ENCODE results near the gene TAS2R60. TPM values are rescaled to one million over a fixed set of nuclear protein-coding genes. Genes with fewer than 3 reads are reported as not detected.

The TAS2R60 gene
- total and polyA plus RNA-seq, 9 of the 15 experiments (the other 6 are each of a cell fraction or from before 2014, with no cell fraction given), result 0.08 TPM; not detected in 8

- intact Hi-C loops (cut with micrococcal nuclease) (no loop called here), in situ Hi-C loops (cut with MboI) (no loop called here)
- Histone ChIP-seq H3K4me2 (ENCODE audit: insufficient read depth, low read length) (no peak overlapping the region), H3K9me3 (replicated peaks; ENCODE audit: control insufficient read depth, insufficient read depth, low read depth, low read length) (no peaks in the 10 kb centered on the region), H3K79me2 (ENCODE audit: control insufficient read depth, insufficient read depth, low read length) (no peaks in the 10 kb centered on the region), H3K4me1 (replicated peaks in 1 of 2; ENCODE audit: control insufficient read depth in 2 of 2, insufficient read depth in 2 of 2, low read length in 2 of 2) (no peaks in the 10 kb centered on the region; a peak in 1 of 5 replicates), H4K20me1 (replicated peaks; ENCODE audit: control insufficient read depth, insufficient read depth, low read length) (no peaks in the 10 kb centered on the region), H3K9me1 (ENCODE audit: control insufficient read depth, insufficient read depth, low read length) (no peaks in the 10 kb centered on the region), H3K4me3 (no peak overlapping the region), H3K36me3 (ENCODE audit: control insufficient read depth, insufficient read depth, low read length) (no peaks in the 10 kb centered on the region), H3K27me3 (ENCODE audit: control insufficient read depth in 2 of 2, insufficient read depth in 2 of 2, low read length in 2 of 2) (peaks cover 15% of the 10 kb centered on the region in 2 experiments; a peak in 4 of 5 replicates), H2AFZ (ENCODE audit: low read depth, low read length) (no peak overlapping the region), H3K27ac (ENCODE audit: extremely low read depth, low read depth, low read length) (no peak overlapping the region), H3K9ac (ENCODE audit: insufficient read depth in 1 of 2, low read depth in 2 of 2, low read length in 2 of 2) (no peak overlapping the region)
- TF ChIP-seq PCBP1 (IDR thresholded peaks at IDR 0.05; ENCODE audit: low read depth, low read length, poor library complexity, severe bottlenecking) (peak; percentile 92), U2AF2 (optimal IDR thresholded peaks at IDR 0.05; ENCODE audit: low read depth, low read length) (peak; percentile 82), U2AF1 (optimal IDR thresholded peaks at IDR 0.05; ENCODE audit: low read depth, low read length) (peak; percentile 94), TCFL5 (CRISPR knock-in tag; conservative IDR thresholded peaks at IDR 0.05) (no peak), HDAC2 (IDR thresholded peaks at IDR 0.05) (no peak), PCBP2 (IDR thresholded peaks at IDR 0.05; ENCODE audit: low read depth, low read length, poor library complexity, severe bottlenecking) (peak; percentile 94), HNRNPK (IDR thresholded peaks at IDR 0.05; ENCODE audit: low read depth, low read length, poor library complexity, severe bottlenecking) (peak; percentile 95)
- no peak for DNase-seq (ENCODE audit: extremely low read depth in 1 of 4, low spot score in 3 of 4)
- no peak for ATAC-seq
- 0% methylated on average over 2 of the region's 3 CpGs for WGBS (ENCODE audit: insufficient coverage, low coverage, missing lambda C conversion rate)
- no TSS peak for BruUV-seq (replicated peaks)
- CTCF ChIA-PET (ENCODE audit: low intra/inter-chr PET ratio), result no interaction called here
- POLR2A ChIA-PET, result interaction anchor here (1.0 kb wide), 1 partner anchor 61 kb away, joined by 4 read pairs; no protein-coding TSS in a partner anchor
- FAIRE-seq, result no peak
These were observed 6.5 kb downstream of the TAS2R60 start for GRCh38 chr7:143449793-143450192.
